Loucy (cell line): ENCODE data around the gene TMEM37.

Source experiments
- H2AFZ ChIP-seq: fragments of 200-600 bp; sonication (generic); 2 replicates; pipeline ENCODE4 v1.6.0; 2016; ENCODE audit warnings: antibody characterized with exemption, mild to moderate bottlenecking, low read length, moderate library complexity
- H3F3A ChIP-seq: fragments of 200-600 bp; 2 replicates; pipeline ENCODE4 v1.6.0; 2016; ENCODE audit warnings: antibody characterized with exemption, low read depth, mild to moderate bottlenecking
- H3K27me3 ChIP-seq: fragments of 200-600 bp; sonication (generic); 2 replicates; pipeline ENCODE4 v1.6.1; 2014; ENCODE audit warnings: low read length, mild to moderate bottlenecking; ENCODE audit not compliant: insufficient read depth, poor library complexity, severe bottlenecking
- H3K36me3 ChIP-seq: fragments of 200-600 bp; sonication (generic); 2 replicates; pipeline ENCODE4 v1.6.1; 2016; ENCODE audit warnings: low read length; ENCODE audit not compliant: insufficient read depth
- H3K4me1 ChIP-seq: fragments of 200-600 bp; sonication (generic); 2 replicates; pipeline ENCODE4 v1.5.1; 2014; ENCODE audit warnings: low read length, mild to moderate bottlenecking; ENCODE audit not compliant: insufficient read depth, poor library complexity, severe bottlenecking
- H3K4me2 ChIP-seq: fragments of 200-600 bp; sonication (generic); 2 replicates; pipeline ENCODE4 v1.6.0; 2014; ENCODE audit warnings: antibody characterized with exemption, low read length, low read depth, mild to moderate bottlenecking; ENCODE audit not compliant: poor library complexity, severe bottlenecking
- H3K4me3 ChIP-seq: fragments of 200-600 bp; sonication (generic); 2 replicates; pipeline ENCODE4 v1.5.1; 2014; ENCODE audit warnings: low read length, mild to moderate bottlenecking, mixed read lengths; ENCODE audit not compliant: poor library complexity, severe bottlenecking
- H3K79me2 ChIP-seq: fragments of 200-600 bp; sonication (generic); 2 replicates; pipeline ENCODE4 v1.6.1; 2014; ENCODE audit warnings: low read length; ENCODE audit not compliant: insufficient read depth
- H3K9ac ChIP-seq: fragments of 200-600 bp; sonication (generic); 2 replicates; pipeline ENCODE4 v1.6.0; 2014; ENCODE audit warnings: mild to moderate bottlenecking, low read depth, low read length, moderate library complexity; ENCODE audit not compliant: poor library complexity, severe bottlenecking
- H3K9me2 ChIP-seq: fragments of 200-600 bp; sonication (generic); replicated peaks from 2 replicates; pipeline ENCODE4 v1.6.1; 2016; ENCODE audit warnings: low read depth, low read length, mixed read lengths
- H3K9me3 ChIP-seq: fragments of 200-600 bp; sonication (generic); 2 replicates; pipeline ENCODE4 v1.6.1; 2014; ENCODE audit warnings: mild to moderate bottlenecking, antibody characterized with exemption, low read length, low read depth; ENCODE audit not compliant: insufficient read depth
- H4K20me1 ChIP-seq: fragments of 200-600 bp; sonication (generic); 2 replicates; pipeline ENCODE4 v1.6.0; 2014; ENCODE audit warnings: antibody characterized with exemption, low read length, mild to moderate bottlenecking; ENCODE audit not compliant: insufficient read depth, poor library complexity, severe bottlenecking
- EZH2phosphoT487 ChIP-seq: fragments of 200-600 bp; IDR thresholded peaks from 2 replicates; pipeline ENCODE4 v1.6.1; 2018; ENCODE audit warnings: antibody characterized with exemption, mild to moderate bottlenecking, moderate library complexity, borderline replicate concordance
- TF ChIP-seq, protein P1 (sequence below): fragments of 200-600 bp; sonication (generic); conservative IDR thresholded peaks from 2 replicates; pipeline ENCODE4 v1.5.1; 2014; ENCODE audit warnings: mild to moderate bottlenecking, antibody characterized with exemption, low read length

TMEM37 gene

DNA sequence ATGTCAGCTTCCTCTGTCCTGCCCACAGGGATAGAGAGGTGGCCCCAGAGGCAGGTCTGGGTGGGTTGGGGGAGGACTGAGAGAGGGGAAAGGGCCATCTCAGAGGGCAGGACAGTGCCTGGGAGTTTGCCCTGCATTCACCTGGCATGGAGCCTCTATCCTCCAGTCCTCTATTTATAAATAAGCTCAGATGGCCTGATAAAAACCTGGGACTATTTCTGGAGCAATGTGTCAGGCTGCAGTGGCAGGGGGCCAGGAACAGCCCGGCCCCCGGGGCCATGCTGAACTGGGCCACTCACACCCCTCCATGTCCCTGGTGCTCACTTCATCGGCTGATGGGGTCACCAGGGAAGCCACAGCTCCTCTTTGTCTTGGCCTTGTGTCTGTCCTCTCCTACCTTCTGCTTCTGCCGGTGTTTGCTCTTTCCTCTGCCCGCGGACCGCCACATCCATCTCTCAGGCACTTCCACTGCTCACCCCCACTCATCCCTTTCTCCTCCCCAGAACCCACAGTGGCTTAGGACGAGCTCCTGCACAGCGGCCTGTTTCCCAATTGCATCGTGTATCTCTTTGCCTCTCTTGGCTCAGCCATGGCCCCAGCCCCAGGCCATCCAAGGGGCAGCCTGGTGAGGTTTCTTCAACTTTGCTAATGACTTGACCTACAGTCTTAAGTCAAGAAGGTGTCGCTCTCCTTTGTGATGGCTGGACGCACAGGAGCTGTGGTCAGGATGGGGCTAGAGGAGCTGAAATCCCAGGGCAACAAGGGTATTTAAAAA is 53.9 kb downstream of the TMEM37 start:
- H3F3A ChIP-seq = no peaks in the 10 kb centered on the region
- H3K4me3 ChIP-seq = no peak overlapping the region
- no peaks in the 10 kb centered on the region for H3K4me1 ChIP-seq
- H3K27me3 ChIP-seq = no peaks in the 10 kb centered on the region
- no peak overlapping the region for H2AFZ ChIP-seq
- no peaks in the 10 kb centered on the region for H3K9me2 ChIP-seq
- no peaks in the 10 kb centered on the region for H3K79me2 ChIP-seq
- TF ChIP-seq, protein P1, sequence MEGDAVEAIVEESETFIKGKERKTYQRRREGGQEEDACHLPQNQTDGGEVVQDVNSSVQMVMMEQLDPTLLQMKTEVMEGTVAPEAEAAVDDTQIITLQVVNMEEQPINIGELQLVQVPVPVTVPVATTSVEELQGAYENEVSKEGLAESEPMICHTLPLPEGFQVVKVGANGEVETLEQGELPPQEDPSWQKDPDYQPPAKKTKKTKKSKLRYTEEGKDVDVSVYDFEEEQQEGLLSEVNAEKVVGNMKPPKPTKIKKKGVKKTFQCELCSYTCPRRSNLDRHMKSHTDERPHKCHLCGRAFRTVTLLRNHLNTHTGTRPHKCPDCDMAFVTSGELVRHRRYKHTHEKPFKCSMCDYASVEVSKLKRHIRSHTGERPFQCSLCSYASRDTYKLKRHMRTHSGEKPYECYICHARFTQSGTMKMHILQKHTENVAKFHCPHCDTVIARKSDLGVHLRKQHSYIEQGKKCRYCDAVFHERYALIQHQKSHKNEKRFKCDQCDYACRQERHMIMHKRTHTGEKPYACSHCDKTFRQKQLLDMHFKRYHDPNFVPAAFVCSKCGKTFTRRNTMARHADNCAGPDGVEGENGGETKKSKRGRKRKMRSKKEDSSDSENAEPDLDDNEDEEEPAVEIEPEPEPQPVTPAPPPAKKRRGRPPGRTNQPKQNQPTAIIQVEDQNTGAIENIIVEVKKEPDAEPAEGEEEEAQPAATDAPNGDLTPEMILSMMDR = no peak
- no peak for TF ChIP-seq EZH2phosphoT487
- H4K20me1 ChIP-seq = no peaks in the 10 kb centered on the region
- no peak overlapping the region for H3K9ac ChIP-seq
- H3K36me3 ChIP-seq = no peaks in the 10 kb centered on the region
- no peak overlapping the region for H3K4me2 ChIP-seq
- H3K9me3 ChIP-seq = no peaks in the 10 kb centered on the region

DNA sequence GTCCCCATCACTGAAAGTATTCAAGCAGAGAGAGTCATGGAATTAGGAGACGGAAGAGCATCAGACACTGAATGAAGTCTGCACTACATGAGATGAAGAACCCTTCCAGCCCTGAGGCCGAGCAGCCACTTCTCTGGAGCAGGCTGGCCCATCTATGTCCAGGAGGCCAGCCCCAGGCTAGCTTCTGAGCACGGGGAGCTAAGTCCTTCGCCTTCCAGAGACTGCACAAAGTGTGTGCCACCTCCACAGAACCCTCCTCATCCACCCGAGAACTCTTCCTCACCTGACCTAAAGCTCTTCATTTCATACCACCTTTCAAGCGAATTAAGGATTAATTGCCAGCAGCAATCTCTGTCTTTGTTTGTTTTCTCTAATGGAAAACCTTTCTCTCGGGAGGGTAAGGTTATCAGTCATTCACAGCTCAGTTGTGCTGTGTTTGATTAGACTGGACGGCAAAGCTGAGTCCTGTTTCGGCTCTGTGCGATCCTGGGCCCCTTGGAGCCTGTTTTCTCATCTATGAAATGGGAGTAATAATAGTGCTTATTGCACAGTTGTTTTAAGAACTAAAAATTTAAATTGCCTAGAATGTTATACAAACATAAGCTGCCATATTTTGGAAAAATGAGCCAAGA is 54.7 kb downstream of the TMEM37 start:
- H3K9me3 ChIP-seq = no peaks in the 10 kb centered on the region
- TF ChIP-seq, protein P1 = no peak
- TF ChIP-seq EZH2phosphoT487 = no peak
- H4K20me1 ChIP-seq = no peaks in the 10 kb centered on the region
- no peaks in the 10 kb centered on the region for H3K27me3 ChIP-seq
- H3K4me3 ChIP-seq = no peak overlapping the region
- no peaks in the 10 kb centered on the region for H3K4me1 ChIP-seq
- H3K9ac ChIP-seq = no peak overlapping the region
- no peaks in the 10 kb centered on the region for H3F3A ChIP-seq
- no peak overlapping the region for H3K4me2 ChIP-seq
- H3K79me2 ChIP-seq = no peaks in the 10 kb centered on the region
- no peaks in the 10 kb centered on the region for H3K9me2 ChIP-seq
- H3K36me3 ChIP-seq = no peaks in the 10 kb centered on the region
- no peak overlapping the region for H2AFZ ChIP-seq

DNA sequence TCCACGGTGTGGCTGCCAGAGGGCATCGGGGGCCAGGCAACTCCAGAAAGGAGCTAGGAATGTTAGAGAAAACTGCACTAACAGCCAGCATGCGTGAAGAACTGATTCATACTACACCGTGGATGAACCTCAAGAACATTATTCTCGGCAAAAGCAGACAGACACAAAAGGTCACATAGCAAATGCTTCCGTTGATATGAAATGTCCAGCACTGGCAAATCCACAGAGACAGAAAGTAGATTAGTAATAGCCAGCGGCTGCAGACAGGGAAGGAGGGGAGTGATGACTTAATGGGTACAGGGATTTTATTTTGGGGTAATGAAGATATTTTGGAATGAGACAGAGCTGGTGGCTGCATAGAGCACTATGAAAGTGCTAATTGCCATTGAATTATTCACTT is 55.2 kb downstream of the TMEM37 start:
- no peak overlapping the region for H3K4me3 ChIP-seq
- H3K9me2 ChIP-seq = no peaks in the 10 kb centered on the region
- H3K36me3 ChIP-seq = no peaks in the 10 kb centered on the region
- H2AFZ ChIP-seq = no peak overlapping the region
- H4K20me1 ChIP-seq = no peaks in the 10 kb centered on the region
- TF ChIP-seq EZH2phosphoT487 = no peak
- TF ChIP-seq, protein P1 = no peak
- no peak overlapping the region for H3K4me2 ChIP-seq
- no peaks in the 10 kb centered on the region for H3K9me3 ChIP-seq
- no peaks in the 10 kb centered on the region for H3K27me3 ChIP-seq
- no peak overlapping the region for H3K9ac ChIP-seq
- no peaks in the 10 kb centered on the region for H3K4me1 ChIP-seq
- H3F3A ChIP-seq = no peaks in the 10 kb centered on the region
- H3K79me2 ChIP-seq = no peaks in the 10 kb centered on the region
